AG09319 (cell line): ENCODE measurements around the gene PADI1.

Experiments
- DNase-seq: peaks from one replicate; pipeline ENCODE4 v3.0.0-alpha.2; 2010; ENCODE audit warnings: low read depth; ENCODE audit errors: extremely low read depth
- TF ChIP-seq, protein P1 (sequence below): IDR thresholded peaks from 2 replicates; pipeline ENCODE4 v1.5.1; 2011; ENCODE audit warnings: low read depth, mild to moderate bottlenecking, inconsistent platforms, low read length, moderate library complexity

Gene PADI1

DNA sequence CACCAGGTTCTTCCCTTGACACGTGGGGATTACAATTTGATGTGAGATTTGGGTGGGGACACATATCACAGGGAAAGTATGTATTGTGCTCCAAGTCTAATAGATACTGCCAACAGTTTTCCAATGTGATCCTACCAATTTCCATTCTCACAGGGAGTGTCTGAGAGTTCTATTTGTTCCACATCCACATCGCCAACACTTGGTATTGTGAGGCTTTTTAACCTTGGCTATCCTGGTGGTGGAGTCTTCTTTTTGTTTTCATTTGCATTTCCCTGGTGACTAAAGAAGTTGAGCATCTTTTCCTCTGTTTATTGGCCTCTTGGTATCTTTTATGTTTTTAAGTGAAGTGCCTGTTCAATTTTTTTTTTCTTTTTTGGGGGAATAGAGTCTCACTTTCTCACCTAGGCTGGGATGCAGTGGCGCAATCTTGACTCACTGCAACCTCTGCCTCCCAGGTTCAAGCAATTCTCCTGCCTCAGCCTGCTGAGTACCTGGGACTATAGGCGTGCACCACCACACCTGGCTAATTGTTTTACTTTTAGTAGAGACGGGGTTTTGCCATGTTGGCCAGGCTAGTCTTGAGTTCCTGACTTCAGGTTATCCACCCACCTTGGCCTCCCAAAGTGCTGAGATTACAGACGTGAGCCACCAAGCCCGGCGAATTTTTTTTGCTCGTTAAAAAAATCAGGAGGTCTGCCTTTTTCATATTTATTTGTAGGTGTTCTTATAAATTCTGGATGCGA is 15.9 kb upstream of the PADI1 start:
- TF ChIP-seq, protein P1, sequence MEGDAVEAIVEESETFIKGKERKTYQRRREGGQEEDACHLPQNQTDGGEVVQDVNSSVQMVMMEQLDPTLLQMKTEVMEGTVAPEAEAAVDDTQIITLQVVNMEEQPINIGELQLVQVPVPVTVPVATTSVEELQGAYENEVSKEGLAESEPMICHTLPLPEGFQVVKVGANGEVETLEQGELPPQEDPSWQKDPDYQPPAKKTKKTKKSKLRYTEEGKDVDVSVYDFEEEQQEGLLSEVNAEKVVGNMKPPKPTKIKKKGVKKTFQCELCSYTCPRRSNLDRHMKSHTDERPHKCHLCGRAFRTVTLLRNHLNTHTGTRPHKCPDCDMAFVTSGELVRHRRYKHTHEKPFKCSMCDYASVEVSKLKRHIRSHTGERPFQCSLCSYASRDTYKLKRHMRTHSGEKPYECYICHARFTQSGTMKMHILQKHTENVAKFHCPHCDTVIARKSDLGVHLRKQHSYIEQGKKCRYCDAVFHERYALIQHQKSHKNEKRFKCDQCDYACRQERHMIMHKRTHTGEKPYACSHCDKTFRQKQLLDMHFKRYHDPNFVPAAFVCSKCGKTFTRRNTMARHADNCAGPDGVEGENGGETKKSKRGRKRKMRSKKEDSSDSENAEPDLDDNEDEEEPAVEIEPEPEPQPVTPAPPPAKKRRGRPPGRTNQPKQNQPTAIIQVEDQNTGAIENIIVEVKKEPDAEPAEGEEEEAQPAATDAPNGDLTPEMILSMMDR, result no peak
- DNase-seq, result no peak

DNA sequence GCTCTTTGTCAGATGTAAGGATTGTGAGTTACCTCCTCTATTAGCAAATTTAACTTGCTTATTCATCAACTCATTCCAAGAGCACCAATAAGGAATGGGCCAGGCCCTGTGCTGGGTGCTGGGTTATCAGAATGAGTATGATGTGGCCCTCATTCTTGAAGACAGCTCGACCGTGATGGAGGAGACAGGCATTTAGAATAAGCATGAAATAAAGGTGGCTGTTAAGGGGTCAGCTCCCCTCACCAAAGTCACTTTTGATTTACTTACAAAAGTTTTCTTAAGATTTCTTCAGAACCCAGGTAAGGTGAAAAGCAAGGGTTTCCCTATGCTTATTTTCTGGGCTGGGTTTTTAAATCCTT is 15.3 kb upstream of the PADI1 start:
- TF ChIP-seq, protein P1, result no peak
- DNase-seq, result no peak

- peak; percentile 83 for DNase-seq
- TF ChIP-seq, protein P1, result no peak
Observed at GRCh38 chr1:17190010-17190995, 14.6 kb upstream of the PADI1 start.

DNA sequence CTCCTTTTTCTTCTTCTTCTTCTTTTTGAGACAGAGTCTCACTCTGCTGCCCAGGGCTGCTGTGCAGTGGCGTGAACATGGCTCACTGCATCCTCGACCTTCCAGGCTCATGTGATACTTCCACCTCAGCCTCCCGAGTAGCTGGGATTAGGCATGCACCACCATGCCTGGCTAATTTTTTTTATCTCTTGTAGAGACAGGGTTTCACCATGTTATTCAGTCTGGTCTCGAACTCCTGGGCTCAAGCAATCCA is 13.0 kb upstream of the PADI1 start:
- TF ChIP-seq, protein P1, result no peak

GRCh38 chr1:17192394-17193221 is 12.3 kb upstream of the PADI1 start:
- DNase-seq, result no peak
- TF ChIP-seq, protein P1, result no peak

More for the DNA sequence above, 13.0 kb upstream of the PADI1 start:
- no peak for DNase-seq

DNA sequence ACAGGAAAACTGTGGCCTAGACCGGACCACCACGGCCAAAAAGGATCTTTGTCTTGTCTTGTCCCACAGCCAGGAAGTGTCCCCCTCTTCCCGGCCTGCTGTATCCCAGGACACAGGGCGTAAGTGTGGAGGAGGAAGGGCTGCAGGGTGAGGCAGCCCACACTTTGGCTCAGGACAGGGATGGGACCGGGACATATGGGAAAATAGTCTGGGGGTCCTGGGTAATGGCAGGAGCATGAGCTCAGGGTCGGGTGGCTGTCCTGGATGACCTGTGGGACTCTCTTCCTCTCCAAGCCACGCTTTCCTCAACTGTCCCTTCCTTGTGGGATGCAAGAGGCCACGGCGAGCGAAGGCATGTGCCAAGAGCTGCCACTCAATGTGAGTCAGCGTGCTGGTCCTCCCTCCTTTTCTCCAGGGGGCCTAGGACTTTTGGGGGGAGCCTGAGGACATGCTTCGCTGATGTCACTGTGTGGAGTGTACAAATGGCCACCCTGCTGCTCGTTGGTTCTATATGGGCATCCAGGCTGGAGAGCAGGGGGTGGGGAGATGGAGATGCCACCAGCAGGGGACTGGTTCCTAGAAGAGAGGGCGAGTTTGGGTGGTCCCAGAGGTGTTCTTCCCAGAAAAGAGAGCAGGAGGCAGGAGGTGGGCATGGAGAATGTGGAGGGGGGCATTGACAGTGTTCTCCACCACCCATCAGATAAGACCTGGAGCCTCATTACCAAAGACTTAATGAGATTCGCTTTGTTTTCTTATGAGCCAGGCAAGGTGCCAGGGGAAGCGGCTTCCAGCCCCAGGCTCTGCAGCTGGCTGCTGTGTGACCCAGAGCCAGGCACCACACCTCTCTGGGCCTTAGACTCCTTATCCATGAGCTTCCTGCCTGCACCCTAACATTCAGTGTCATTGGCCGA is 11.5 kb upstream of the PADI1 start:
- DNase-seq, result no peak
- TF ChIP-seq, protein P1, result no peak
